ENCODE measurements around the gene TMEM273.

The TMEM273 gene

DNA sequence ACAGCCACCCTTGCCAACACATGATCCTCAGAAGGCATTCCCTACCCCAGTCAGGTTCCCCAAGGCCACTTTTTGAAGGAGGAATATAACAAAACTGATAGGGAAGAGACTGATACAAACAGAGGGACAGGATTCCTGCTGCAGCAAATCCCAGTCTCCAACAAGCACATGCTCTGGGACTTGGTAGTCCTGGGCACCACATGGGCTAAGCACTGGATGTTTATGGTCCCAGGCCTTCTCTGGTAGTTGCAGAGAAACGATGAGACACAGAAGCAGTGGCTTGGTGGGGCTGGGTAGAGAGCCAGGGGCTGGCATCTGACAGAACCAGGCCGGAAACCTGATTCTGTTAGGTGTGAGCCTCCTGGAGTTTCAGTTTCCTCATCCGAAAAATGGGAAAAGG lies 76.1 kb downstream of the TMEM273 start:
- no peak for DNase-seq

DNA sequence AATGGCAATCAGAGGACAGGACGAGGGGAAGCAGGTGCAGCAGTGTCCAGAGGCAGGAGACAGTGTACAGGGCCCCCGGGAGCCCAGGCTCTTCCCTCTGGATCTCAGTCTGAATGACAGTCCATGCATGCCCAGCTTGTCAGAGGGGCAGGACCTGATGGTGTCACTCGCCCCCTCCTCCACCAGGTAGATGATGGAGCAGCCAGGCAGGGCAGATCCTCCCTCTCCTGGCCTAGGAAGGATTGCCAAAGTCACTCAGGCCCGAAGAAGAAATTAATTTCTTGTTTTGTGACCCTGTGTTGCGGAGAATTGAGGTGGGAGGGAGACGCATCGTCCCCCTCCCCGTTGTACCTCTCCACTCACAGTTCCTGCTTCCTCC lies 76.9 kb downstream of the TMEM273 start:
- no peak for DNase-seq

GRCh38 chr10:49110684-49111319 lies 77.4 kb downstream of the TMEM273 start:
- DNase-seq = no peak

DNA sequence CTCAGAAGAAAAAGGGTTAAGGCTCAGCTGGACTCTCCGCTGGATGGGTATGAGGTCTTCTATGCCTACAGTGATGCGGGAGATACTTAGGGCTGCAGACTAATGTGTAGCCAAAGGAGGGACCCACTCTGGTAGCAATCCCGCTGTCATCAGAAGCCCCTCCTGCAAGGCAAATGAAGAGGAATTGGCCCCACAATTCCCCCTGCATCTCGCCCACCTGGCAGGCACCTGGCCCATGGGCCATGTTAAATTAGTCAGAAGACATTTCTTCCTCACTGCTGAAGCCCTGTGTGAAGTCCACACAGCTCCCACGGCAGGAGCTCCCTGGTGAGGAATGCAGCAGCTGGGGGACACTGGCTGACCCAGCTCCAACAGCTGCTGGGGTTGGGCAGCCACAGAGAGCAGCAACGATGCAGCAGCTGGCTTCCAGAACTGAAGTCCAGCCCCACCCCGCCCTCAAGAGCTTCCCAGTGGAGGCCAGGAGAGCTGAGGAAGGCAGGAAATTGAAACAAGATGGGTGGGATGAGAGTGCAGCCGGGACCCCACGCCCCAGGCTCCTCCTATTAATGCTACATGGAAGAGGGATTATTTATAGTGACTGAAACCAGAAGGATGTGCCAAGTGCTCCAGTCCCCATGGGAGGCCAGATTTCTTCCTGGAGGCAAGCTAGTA lies 78.4 kb downstream of the TMEM273 start:
- no peak for DNase-seq

GRCh38 chr10:49108656-49109055 lies 79.5 kb downstream of the TMEM273 start:
- DNase-seq = no peak

- no peak for DNase-seq
These were observed 80.3 kb downstream of the TMEM273 start for GRCh38 chr10:49107887-49108267.

GRCh38 chr10:49107111-49107886 lies 80.9 kb downstream of the TMEM273 start:
- DNase-seq = no peak

DNA sequence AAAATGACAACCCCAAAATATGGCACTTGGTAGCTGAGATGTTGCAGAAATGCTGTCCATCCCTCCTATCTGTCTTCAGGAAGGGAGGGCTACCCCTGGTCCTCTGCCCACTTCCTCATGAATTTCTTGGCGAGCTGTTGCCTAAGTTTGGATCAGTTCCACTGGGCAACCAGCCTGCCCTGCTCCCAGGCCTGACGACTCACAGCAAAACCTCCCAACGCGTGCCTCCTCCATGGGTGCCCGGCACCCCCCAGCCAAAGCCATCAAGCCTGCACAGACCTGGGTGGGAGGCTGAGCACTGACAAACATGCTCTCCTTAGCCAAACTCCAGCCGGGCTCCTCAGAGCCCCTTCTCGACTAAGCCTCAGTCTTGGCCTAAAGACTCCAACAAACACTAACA lies 81.7 kb downstream of the TMEM273 start:
- DNase-seq = no peak

GRCh38 chr10:49105076-49105475 lies 83.1 kb downstream of the TMEM273 start:
- DNase-seq = no peak
